HepG2 (cell line): ENCODE measurements around the gene CUTC. TPM values are rescaled to one million over a fixed set of nuclear protein-coding genes. Genes with fewer than 3 reads are reported as not detected.

Source experiments
- ARID4A ChIP-seq: sonication (generic); formaldehyde crosslinking; IDR thresholded peaks from 2 replicates; pipeline ENCODE4 v1.5.0; 2020; ENCODE audit warnings: mild to moderate bottlenecking, missing genetic modification reagents, borderline replicate concordance
- KDM2A ChIP-seq: sonication (generic); formaldehyde crosslinking; IDR thresholded peaks from 2 replicates; pipeline ENCODE4 v1.4.0; 2020; ENCODE audit warnings: low read depth, missing genetic modification reagents, borderline replicate concordance
- MAFF ChIP-seq: IDR thresholded peaks from 2 replicates; pipeline ENCODE4 v1.6.1; 2011; ENCODE audit warnings: low read depth, low read length, improper control_type of control experiment
- NFE2L1 ChIP-seq: sonication (generic); formaldehyde crosslinking; IDR thresholded peaks from 2 replicates; pipeline ENCODE4 v1.4.0; 2020; ENCODE audit warnings: missing genetic modification reagents, mild to moderate bottlenecking, borderline replicate concordance
- PCBP2 ChIP-seq: fragments of 200-400 bp; formaldehyde crosslinking; optimal IDR thresholded peaks from 2 replicates; pipeline ENCODE3; 2018; ENCODE audit warnings: low read length, low read depth; ENCODE audit not compliant: poor library complexity, severe bottlenecking
- REXO4 ChIP-seq: sonication (generic); formaldehyde crosslinking; IDR thresholded peaks from 2 replicates; pipeline ENCODE4 v1.8.0; 2022; ENCODE audit warnings: missing genetic modification reagents, mild to moderate bottlenecking, borderline replicate concordance
- SRSF1 ChIP-seq: fragments of 200-400 bp; formaldehyde crosslinking; optimal IDR thresholded peaks from 2 replicates; pipeline ENCODE3; 2017; ENCODE audit warnings: mild to moderate bottlenecking, low read depth, low read length, moderate library complexity
- TRAFD1 ChIP-seq: sonication (generic); formaldehyde crosslinking; IDR thresholded peaks from 2 replicates; pipeline ENCODE4 v1.5.1; 2020; ENCODE audit warnings: missing genetic modification reagents, mild to moderate bottlenecking, borderline replicate concordance
- ZBTB46 ChIP-seq: sonication (generic); formaldehyde crosslinking; IDR thresholded peaks from 2 replicates; pipeline ENCODE4 v1.4.0; 2020; ENCODE audit warnings: mild to moderate bottlenecking, missing genetic modification reagents, borderline replicate concordance
- ZKSCAN1 ChIP-seq: fragments of 150-350 bp; IDR thresholded peaks from 2 replicates; pipeline ENCODE4 v1.6.1; 2014; ENCODE audit warnings: low read length
- ZNF547 ChIP-seq: sonication (generic); formaldehyde crosslinking; IDR thresholded peaks from 2 replicates; pipeline ENCODE4 v1.5.1; 2020; ENCODE audit warnings: mild to moderate bottlenecking, missing genetic modification reagents
- ZNF552 ChIP-seq: sonication (generic); formaldehyde crosslinking; IDR thresholded peaks from 2 replicates; pipeline ENCODE4 v1.9.0; 2022; ENCODE audit warnings: missing genetic modification reagents, mild to moderate bottlenecking, borderline replicate concordance
- ZNF773 ChIP-seq: sonication (generic); formaldehyde crosslinking; IDR thresholded peaks from 2 replicates; pipeline ENCODE4 v1.4.0; 2020; ENCODE audit warnings: missing genetic modification reagents, borderline replicate concordance
- ZNF879 ChIP-seq: sonication (generic); formaldehyde crosslinking; IDR thresholded peaks from 2 replicates; pipeline ENCODE4 v1.8.1; 2023; ENCODE audit warnings: missing genetic modification reagents
- polyA plus RNA-seq, 8 experiments: library from polyadenylated mRNA; depleted of rRNA in 3 of 8; stranded (reverse) in 7 of 8; unstranded in 1 of 8; fragments of >200 nt; fragmentation: Illumina TruSeq in 4 of 8; extraction: Trizol in 4 of 8; gene quantifications; 2 replicates each; pipeline versions ENCODE4 v1.2.1 to v1.2.3, GENCODE V29; 2011 to 2016; ENCODE audit warnings: low read depth in 4 of 8, missing spikeins in 1 of 8, mixed read lengths in 1 of 8; ENCODE audit not compliant: insufficient read depth in 1 of 8
- total RNA-seq, 5 experiments: library from RNA; depleted of rRNA; stranded (reverse); fragments of >200 nt; fragmentation: Illumina TruSeq; extraction: Trizol; gene quantifications; 2 replicates each; pipeline ENCODE4 v1.2.3, GENCODE V29; 2016; ENCODE audit warnings: low read depth in 1 of 5
- TF ChIP-seq, protein P1 (sequence below): sonication (generic); formaldehyde crosslinking; IDR thresholded peaks from 2 replicates; pipeline ENCODE4 v1.4.0; 2020; ENCODE audit warnings: missing genetic modification reagents
- TF ChIP-seq, protein P2 (sequence below): sonication (generic); formaldehyde crosslinking; IDR thresholded peaks from 2 replicates; pipeline ENCODE4 v1.8.1; 2023; ENCODE audit warnings: mild to moderate bottlenecking, moderate library complexity, missing genetic modification reagents
- TF ChIP-seq, protein P3 (sequence below): sonication (generic); formaldehyde crosslinking; IDR thresholded peaks from 2 replicates; pipeline ENCODE4 v1.8.1; 2023; ENCODE audit warnings: missing genetic modification reagents, mild to moderate bottlenecking, borderline replicate concordance

CUTC gene
- total and polyA plus RNA-seq, 2 of the 13 experiments (the other 11 are each of a cell fraction or from before 2014, with no cell fraction given): 22.3 to 25.8 TPM

DNA sequence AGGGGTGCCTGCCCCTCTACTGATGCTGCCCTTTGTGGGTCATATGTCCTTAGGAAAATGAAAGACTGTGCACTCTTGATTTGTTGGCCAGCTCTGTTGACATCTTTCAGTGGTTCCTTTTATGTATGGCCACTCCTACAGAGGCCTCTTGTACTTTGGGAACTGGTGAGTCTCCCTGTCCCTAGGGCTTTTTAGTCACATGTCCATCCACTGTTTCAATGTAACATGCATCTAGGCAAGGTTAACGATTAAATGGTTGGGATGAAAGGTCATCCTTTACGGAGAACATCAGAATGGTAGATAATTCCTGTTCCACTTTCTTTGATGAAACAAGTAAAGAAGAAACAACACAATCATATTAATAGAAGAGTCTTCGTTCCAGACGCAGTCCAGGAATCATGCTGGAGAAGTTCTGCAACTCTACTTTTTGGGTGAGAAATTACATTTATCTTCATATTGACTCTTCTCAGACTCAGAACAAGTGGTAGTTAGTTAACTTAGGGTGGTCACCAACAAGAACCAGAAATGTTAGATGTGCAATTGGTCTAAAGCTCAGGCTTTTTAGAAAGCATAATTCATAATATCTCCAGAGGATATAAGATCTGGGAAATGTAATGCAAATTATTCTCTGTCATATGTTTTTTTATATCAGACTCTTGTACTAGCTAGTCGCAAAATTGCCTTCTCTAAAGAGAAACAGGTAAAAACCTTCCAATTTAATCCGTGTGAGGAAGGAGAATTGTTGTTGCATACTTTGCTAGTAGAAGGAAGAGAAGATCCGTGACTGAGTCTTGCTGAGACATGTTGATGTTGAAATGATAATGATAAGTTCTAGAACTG lies 50.6 kb downstream of the CUTC start, which contains the start of gene ABCC2 (continued):
- TF ChIP-seq ZBTB46 (CRISPR knock-in tag): no peak
- TF ChIP-seq TRAFD1 (CRISPR knock-in tag): no peak
- TF ChIP-seq ZNF547 (CRISPR knock-in tag): no peak
- no peak for TF ChIP-seq ZNF879
- no peak for TF ChIP-seq SRSF1
- TF ChIP-seq, protein P1, sequence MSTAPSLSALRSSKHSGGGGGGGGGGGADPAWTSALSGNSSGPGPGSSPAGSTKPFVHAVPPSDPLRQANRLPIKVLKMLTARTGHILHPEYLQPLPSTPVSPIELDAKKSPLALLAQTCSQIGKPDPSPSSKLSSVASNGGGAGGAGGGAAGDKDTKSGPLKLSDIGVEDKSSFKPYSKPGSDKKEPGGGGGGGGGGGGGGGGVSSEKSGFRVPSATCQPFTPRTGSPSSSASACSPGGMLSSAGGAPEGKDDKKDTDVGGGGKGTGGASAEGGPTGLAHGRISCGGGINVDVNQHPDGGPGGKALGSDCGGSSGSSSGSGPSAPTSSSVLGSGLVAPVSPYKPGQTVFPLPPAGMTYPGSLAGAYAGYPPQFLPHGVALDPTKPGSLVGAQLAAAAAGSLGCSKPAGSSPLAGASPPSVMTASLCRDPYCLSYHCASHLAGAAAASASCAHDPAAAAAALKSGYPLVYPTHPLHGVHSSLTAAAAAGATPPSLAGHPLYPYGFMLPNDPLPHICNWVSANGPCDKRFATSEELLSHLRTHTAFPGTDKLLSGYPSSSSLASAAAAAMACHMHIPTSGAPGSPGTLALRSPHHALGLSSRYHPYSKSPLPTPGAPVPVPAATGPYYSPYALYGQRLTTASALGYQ (CRISPR knock-in tag): no peak; the same call in none of the 2 replicates
- peak; percentile 43; the same call in 1 of the 2 replicates for TF ChIP-seq ARID4A (CRISPR knock-in tag)
- no peak for TF ChIP-seq NFE2L1 (CRISPR knock-in tag)
- no peak for TF ChIP-seq ZNF773 (CRISPR knock-in tag)
- no peak for TF ChIP-seq KDM2A (CRISPR knock-in tag)
- TF ChIP-seq ZKSCAN1: no peak
- TF ChIP-seq MAFF: no peak
- TF ChIP-seq, protein P2, sequence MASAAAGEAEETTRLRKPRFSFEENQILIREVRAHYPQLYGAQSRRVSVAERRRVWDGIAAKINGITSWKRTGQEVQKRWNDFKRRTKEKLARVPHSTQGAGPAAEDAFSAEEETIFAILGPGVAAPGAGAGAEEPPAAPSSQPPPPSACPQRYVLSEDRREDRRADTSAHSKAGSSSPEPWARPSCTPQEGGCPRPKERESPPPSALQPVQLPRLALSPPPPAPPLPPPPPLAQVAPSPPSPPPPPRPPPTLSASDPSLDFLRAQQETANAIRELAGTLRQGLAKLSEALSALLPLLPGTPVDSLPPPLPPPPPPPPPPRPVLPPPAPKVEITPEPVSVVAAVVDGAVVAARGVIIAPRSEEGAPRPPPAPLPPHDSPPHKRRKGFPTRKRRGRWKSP: no peak
- no peak for TF ChIP-seq ZNF552 (CRISPR knock-in tag)
- TF ChIP-seq REXO4: no peak
- no peak for TF ChIP-seq PCBP2
- TF ChIP-seq, protein P3, sequence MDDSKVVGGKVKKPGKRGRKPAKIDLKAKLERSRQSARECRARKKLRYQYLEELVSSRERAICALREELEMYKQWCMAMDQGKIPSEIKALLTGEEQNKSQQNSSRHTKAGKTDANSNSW (CRISPR knock-in tag): no peak
